ENCODE results near the gene ERVK3-1. TPM values are rescaled to one million over a fixed set of nuclear protein-coding genes. Genes with fewer than 3 reads are reported as not detected.

ERVK3-1 gene
- total RNA-seq, 1 experiment from 2014 or later = 28.1 TPM

GRCh38 chr19:58350001-58350861, 45.1 kb downstream of the ERVK3-1 start:
- H3K4me1 ChIP-seq (ENCODE audit: control insufficient read depth in 1 of 2, insufficient read depth in 2 of 2, low read length in 2 of 2) = no peaks in the 10 kb centered on the region
- H2AFZ ChIP-seq (ENCODE audit: low read depth, low read length, poor library complexity, severe bottlenecking) = no peak overlapping the region
- H3K27me3 ChIP-seq (ENCODE audit: insufficient read depth, low read length) = no peaks in the 10 kb centered on the region
- H3K4me2 ChIP-seq (ENCODE audit: low read length) = no peak overlapping the region
- H3K4me3 ChIP-seq (replicated peaks in 1 of 2; ENCODE audit: low read depth in 1 of 2, low read length in 2 of 2) = no peak overlapping the region
- intact Hi-C loops (cut with micrococcal nuclease) = no loop called here
- CTCF ChIA-PET = no interaction called here
- H3K27ac ChIP-seq (ENCODE audit: low read depth, low read length) = no peak overlapping the region
- DNase-seq (ENCODE audit: low read depth, low spot score) (no peak), ATAC-seq (no peak)
- H3K9me3 ChIP-seq (ENCODE audit: control insufficient read depth in 1 of 2, insufficient read depth in 1 of 2, low read depth in 1 of 2, low read length in 2 of 2) = no peaks in the 10 kb centered on the region
- POLR2A ChIA-PET = no interaction called here
- TF ChIP-seq POLR2A (IDR thresholded peaks at IDR 0.05; ENCODE audit: borderline replicate concordance, extremely low read depth, insufficient read depth, insufficient read length) (no peak), FOSL1 (IDR thresholded peaks at IDR 0.05; ENCODE audit: low read depth) (no peak), JUND (IDR thresholded peaks at IDR 0.05) (no peak), CBX3 (IDR thresholded peaks at IDR 0.05; ENCODE audit: low read depth) (no peak), POLR2AphosphoS5 (IDR thresholded peaks at IDR 0.05; ENCODE audit: low read depth, low read length) (no peak), EZH2 (IDR thresholded peaks at IDR 0.05) (no peak), ATF3 (IDR thresholded peaks at IDR 0.05) (no peak), REST (IDR thresholded peaks at IDR 0.05; ENCODE audit: low read depth) (no peak), EGR1 (IDR thresholded peaks at IDR 0.05; ENCODE audit: low read depth) (no peak)
- no peaks in the 10 kb centered on the region for H4K20me1 ChIP-seq (ENCODE audit: insufficient read depth)
- no peaks in the 10 kb centered on the region for H3K36me3 ChIP-seq (ENCODE audit: control insufficient read depth in 1 of 2, insufficient read depth in 2 of 2, low read length in 2 of 2)
- no TSS peak for BruUV-seq (replicated peaks)
- H3K79me2 ChIP-seq (ENCODE audit: insufficient read depth, low read length) = no peaks in the 10 kb centered on the region
- RAD21 ChIA-PET (ENCODE audit: low non-redundant PET in 1 of 2, low total read pairs in 2 of 2, uncharacterized antibody in 2 of 2, unreplicated experiment in 2 of 2) = interaction anchor here in 1 of 2 experiments (0.6 kb wide), 1 partner anchor 26 kb away, joined by 3 read pairs; no protein-coding TSS in a partner anchor
- H3K9ac ChIP-seq (ENCODE audit: low read length) = no peak overlapping the region
- H3K9me2 ChIP-seq (ENCODE audit: insufficient read depth) = no peaks in the 10 kb centered on the region

Data from HCT116 (cell line).